ENCODE results near the gene WEE2. TPM values are rescaled to one million over a fixed set of nuclear protein-coding genes. Genes with fewer than 3 reads are reported as not detected.

The WEE2 gene
- total and polyA plus RNA-seq, 4 donors: not detected

DNA sequence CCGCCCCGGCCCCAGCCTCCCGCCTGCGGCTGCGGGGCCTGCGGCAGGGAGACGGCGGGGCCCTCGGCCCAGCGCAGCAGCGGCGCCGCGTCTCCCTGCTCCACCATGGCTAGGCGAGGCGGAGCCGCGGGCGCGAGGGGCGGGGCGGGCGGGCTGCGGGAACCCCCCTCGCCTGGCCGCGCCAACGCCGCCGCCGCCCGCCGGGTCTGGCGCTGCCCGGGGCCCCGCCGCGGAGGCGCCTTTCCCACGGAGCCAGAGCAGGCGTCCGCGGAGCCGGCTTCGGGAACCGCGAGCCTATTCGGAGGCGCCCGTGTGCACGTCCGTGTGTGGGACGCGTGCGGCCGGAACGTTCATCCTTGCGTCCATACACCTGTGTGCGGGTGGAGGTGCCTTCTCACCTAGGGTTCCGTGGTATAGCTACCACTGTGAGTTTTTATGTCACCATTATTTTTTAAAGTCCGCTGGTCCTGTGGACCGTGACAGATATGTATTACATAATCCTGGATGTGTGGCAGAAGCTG, 6.0 kb upstream of the WEE2 start, which contains the start of gene DENND11:
Gene DENND11, minus strand, starts transcription at position 120 of the 521 bp plus-strand sequence. Its CDS starts 13 bp downstream, at position 107.
- peak; percentile 60 to 66 (median 62) for DNase-seq

GRCh38 chr7:141702892-141703291, 5.3 kb upstream of the WEE2 start:
- Histone ChIP-seq H3K9ac (ENCODE audit: insufficient read depth in 1 of 2, low read length in 2 of 2) (no peak overlapping the region), H3K36me3 (ENCODE audit: control insufficient read depth in 4 of 4, insufficient read depth in 4 of 4, low read length in 4 of 4) (peaks cover 0 to 3% (median 0%) of the 10 kb centered on the region in 4 donors), H3K4me3 (no peak overlapping the region), H3K27ac (ENCODE audit: low read depth in 1 of 2, low read length in 1 of 2) (no peak overlapping the region), H3K4me1 (ENCODE audit: control insufficient read depth in 5 of 5, insufficient read depth in 5 of 5, low read length in 5 of 5) (peaks cover 0 to 26% (median 8%) of the 10 kb centered on the region in 5 donors), H3K27me3 (ENCODE audit: control insufficient read depth in 3 of 3, insufficient read depth in 3 of 3, low read length in 2 of 3) (no peaks in the 10 kb centered on the region), H3K9me3 (ENCODE audit: control insufficient read depth in 4 of 4, insufficient read depth in 3 of 4, low read length in 3 of 4) (no peaks in the 10 kb centered on the region)
- DNase-seq: no peak
- TF ChIP-seq, protein P1, sequence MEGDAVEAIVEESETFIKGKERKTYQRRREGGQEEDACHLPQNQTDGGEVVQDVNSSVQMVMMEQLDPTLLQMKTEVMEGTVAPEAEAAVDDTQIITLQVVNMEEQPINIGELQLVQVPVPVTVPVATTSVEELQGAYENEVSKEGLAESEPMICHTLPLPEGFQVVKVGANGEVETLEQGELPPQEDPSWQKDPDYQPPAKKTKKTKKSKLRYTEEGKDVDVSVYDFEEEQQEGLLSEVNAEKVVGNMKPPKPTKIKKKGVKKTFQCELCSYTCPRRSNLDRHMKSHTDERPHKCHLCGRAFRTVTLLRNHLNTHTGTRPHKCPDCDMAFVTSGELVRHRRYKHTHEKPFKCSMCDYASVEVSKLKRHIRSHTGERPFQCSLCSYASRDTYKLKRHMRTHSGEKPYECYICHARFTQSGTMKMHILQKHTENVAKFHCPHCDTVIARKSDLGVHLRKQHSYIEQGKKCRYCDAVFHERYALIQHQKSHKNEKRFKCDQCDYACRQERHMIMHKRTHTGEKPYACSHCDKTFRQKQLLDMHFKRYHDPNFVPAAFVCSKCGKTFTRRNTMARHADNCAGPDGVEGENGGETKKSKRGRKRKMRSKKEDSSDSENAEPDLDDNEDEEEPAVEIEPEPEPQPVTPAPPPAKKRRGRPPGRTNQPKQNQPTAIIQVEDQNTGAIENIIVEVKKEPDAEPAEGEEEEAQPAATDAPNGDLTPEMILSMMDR (IDR thresholded peaks at IDR 0.05; ENCODE audit: control extremely low read depth, extremely low read depth): no peak
- WGBS, 2 donors: 68 to 77% methylated on average over 4 of the region's 4 CpGs
- no peak for ATAC-seq (ENCODE audit: insufficient read depth, low FRiP score)

More for the DNA sequence above, 6.0 kb upstream of the WEE2 start, which contains the start of gene DENND11:
- H3K4me1 ChIP-seq (ENCODE audit: control insufficient read depth in 5 of 5, insufficient read depth in 5 of 5, low read length in 5 of 5): peaks cover 0 to 26% (median 9%) of the 10 kb centered on the region in 5 donors
- WGBS, 2 donors: 1% methylated on average over 41 to 62 of the region's 62 CpGs
- peaks cover 0 to 3% (median 0%) of the 10 kb centered on the region in 4 donors for H3K36me3 ChIP-seq (ENCODE audit: control insufficient read depth in 4 of 4, insufficient read depth in 4 of 4, low read length in 4 of 4)
- H3K9ac ChIP-seq (ENCODE audit: insufficient read depth in 1 of 2, low read length in 2 of 2): peak within 1 kb of the TSS in 1 of 2 donors; percentile 78
- no peaks in the 10 kb centered on the region for H3K27me3 ChIP-seq (ENCODE audit: control insufficient read depth in 3 of 3, insufficient read depth in 3 of 3, low read length in 2 of 3)
- H3K4me3 ChIP-seq: peak within 1 kb of the TSS; percentile 85
- ATAC-seq (ENCODE audit: insufficient read depth, low FRiP score): peak; percentile 80
- H3K9me3 ChIP-seq (ENCODE audit: control insufficient read depth in 4 of 4, insufficient read depth in 3 of 4, low read length in 3 of 4): no peaks in the 10 kb centered on the region
- TF ChIP-seq, protein P1 (IDR thresholded peaks at IDR 0.05; ENCODE audit: control extremely low read depth, extremely low read depth): no peak
- H3K27ac ChIP-seq (ENCODE audit: low read depth in 1 of 2, low read length in 1 of 2): peak within 1 kb of the TSS; percentile 91 to 93

DNA sequence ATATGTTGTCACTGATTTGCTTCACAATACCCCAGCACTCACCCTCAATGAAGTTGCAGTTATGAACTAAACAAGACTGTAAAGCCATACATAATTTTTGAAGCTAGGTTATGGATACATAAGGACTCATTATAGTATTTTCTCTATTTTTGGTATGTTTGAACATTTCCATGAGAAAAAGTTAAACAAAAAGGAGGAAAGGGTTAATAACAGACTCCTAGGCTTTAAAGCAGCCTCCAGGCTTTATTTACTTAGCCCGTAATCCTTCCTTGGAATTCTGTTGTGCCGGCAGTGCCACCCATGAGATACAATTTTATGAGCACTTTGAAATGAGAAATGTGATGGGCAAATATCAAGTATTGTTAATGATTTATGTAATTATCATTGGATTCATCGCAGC, 4.0 kb upstream of the WEE2 start:
- TF ChIP-seq, protein P1 (IDR thresholded peaks at IDR 0.05; ENCODE audit: control extremely low read depth, extremely low read depth): no peak
- no peaks in the 10 kb centered on the region for H3K27me3 ChIP-seq (ENCODE audit: control insufficient read depth in 3 of 3, insufficient read depth in 3 of 3, low read length in 2 of 3)
- 73 to 86% methylated on average over 3 of the region's 3 CpGs for whole genome bisulfite sequencing, 2 donors

More for the DNA sequence above, 4.0 kb upstream of the WEE2 start:
- peaks cover 0 to 26% (median 8%) of the 10 kb centered on the region in 5 donors for H3K4me1 ChIP-seq (ENCODE audit: control insufficient read depth in 5 of 5, insufficient read depth in 5 of 5, low read length in 5 of 5)
- H3K9me3 ChIP-seq (ENCODE audit: control insufficient read depth in 4 of 4, insufficient read depth in 3 of 4, low read length in 3 of 4): no peaks in the 10 kb centered on the region
- H3K9ac ChIP-seq (ENCODE audit: insufficient read depth in 1 of 2, low read length in 2 of 2): no peak overlapping the region
- ATAC-seq (ENCODE audit: insufficient read depth, low FRiP score) (no peak), DNase-seq (no peak)
- H3K4me3 ChIP-seq: no peak overlapping the region
- H3K36me3 ChIP-seq (ENCODE audit: control insufficient read depth in 4 of 4, insufficient read depth in 4 of 4, low read length in 4 of 4): no peaks in the 10 kb centered on the region
- H3K27ac ChIP-seq (ENCODE audit: low read depth in 1 of 2, low read length in 1 of 2): no peak overlapping the region
